ENCODE measurements around the gene IPO4.
A peak's percentile ranks its signal among the peaks of the same experiment; 100 is the strongest.

Gene IPO4

DNA sequence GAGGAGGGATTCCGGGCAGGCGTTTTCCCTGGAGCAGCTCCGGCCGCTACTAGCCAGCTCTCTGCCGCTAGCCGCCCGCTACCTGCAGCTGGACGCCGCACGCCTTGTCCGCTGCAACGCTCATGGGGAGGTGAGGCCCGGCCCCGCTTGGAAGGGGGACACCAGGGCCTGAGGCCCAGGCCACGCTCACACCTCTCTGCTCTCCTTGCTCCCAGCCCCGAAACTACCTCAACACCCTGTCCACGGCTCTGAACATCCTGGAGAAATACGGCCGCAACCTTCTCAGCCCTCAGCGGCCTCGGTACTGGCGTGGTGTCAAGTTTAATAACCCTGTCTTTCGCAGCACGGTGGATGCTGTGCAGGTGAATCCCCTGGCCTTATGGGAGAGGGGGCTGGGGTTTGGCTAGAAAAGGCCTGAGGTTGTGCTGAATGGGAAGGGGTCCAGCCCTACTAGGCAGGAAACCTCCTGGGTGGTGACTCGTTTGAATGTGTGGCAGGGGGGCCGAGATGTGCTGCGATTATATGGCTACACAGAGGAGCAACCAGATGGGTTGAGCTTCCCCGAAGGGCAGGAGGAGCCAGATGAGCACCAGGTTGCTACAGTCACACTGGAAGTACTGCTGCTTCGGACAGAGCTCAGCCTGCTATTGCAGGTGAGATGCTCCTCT is 40.7 kb downstream of the IPO4 start:
- peak in 1 of 56 donors; percentile 45 for DNase-seq

DNA sequence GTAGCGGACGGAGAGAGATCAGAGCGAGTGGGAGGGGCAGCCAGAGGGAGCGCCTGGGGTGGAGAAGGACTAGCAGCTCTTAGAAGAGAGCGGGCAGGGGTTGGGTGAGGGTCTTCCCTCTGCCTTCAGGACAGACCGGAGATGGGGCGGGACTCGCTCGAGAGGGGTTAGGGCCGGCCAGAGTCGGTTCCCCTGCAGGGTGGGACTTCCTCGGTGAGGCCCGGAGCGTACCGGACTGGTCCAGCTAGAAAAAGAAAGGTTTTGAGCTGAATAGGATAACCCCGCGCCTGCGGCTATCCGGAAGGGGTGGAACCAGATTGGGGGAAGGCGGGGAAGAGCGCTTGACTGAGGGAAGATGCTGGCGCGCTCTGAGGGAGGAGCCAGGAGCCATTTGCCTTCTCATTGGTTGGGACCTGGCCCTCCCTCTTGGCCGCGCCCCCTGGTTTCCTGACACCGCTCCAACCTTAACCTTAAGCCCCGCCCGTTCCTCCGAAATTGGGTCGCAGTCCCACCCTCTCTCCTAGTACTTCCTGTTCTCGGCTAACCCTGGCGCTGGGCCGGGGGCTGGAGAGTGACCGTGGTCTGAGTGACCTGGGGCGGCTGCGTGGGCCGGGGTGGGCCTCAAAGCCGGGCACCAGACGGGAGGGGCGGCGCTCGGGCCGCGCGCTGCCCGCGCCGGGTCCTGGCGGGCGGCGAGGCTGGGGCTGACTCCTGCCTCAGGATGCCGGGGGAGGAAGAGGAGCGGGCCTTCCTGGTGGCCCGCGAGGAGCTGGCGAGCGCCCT is 41.4 kb downstream of the IPO4 start, which contains the start of gene RNF31:
TSS of gene RNF31 (plus strand) at position 521 of the 783 bp plus-strand sequence. CDS start at position 722, 201 bp downstream.
- DNase-seq = peak; percentile 74 to 98 (median 95)

DNA sequence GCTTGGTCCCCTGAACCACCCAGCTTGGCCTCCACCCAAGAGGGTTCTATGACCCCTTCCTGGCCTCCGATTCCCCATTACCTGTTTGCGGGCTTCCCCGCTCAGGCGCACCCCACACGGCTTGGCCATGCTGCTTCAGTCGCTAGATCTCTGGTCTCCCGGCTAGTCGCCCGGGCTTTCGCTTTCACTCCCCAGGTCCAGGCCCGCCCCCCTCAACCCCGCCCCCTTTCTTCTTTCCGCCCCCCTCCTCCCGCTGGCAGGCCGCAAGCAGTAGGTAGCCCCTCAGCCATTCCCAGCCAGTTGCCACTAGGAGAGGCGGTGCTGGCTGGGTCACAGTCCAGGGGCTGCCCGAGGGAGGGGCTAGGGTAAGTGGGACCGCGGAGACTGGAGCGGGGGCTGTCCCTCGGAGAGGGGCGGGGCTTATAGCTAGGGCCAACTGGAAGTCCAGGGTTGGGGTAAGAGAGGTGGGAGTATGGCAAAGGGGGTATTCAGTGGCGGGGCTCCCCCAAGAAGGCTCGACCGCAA is 42.1 kb downstream of the IPO4 start, which contains the start of gene PSME2:
TSS of gene PSME2 (minus strand) at position 158 of the 525 bp plus-strand sequence. CDS start at position 129, 29 bp downstream.
- peak; percentile 48 to 91 (median 79) for DNase-seq

GRCh38 chr14:24145690-24146452 is 42.7 kb downstream of the IPO4 start:
- no peak for DNase-seq

DNA sequence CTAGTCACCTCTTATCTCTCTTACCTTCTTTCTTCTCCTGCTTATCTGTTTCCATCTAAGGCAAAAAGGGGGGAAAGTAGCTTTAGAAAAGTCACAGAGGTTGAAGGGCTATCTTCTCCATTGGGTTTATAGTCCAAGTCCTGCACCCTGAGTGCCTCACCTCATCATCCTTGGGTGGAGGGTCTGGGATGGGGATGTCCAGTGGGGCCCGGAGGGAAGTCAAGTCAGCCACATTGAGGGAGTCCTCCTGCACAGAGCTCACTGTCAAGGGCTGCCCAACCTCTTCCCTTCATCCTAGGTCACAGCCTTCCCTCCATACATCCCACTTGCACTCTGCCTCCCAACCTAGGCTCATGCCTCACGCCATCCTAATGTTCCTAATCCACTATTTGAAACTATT is 43.4 kb downstream of the IPO4 start:
- DNase-seq = no peak

DNA sequence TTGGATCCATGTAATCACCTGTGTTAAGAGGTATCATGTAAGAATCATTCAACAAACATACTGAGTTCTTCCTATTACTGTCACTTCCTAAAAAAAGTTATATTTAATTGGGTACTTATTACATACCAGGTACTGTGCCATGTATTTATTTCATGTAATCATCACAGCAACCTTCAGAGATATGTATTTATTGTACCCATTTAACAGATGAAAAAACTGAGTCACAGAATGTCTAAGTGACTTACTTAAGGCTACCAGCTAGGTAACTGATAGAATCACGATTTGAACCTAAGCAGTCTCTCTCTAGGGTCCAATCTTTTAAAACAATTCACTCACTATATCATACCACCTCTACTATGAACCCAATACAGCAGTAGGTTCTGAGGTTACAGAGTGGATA is 44.2 kb downstream of the IPO4 start:
- DNase-seq = no peak

- DNase-seq = no peak
Measured at GRCh38 chr14:24143511-24143910, 45.1 kb downstream of the IPO4 start.

GRCh38 chr14:24141097-24141880 is 47.3 kb downstream of the IPO4 start, which contains the start of gene EMC9:
Gene EMC9, minus strand, starts transcription at chr14:24141591. Its CDS starts 287 bp downstream, at chr14:24141304.
- peak; percentile 90 to 100 (median 99) for DNase-seq

GRCh38 chr14:24139272-24139934 is 49.2 kb downstream of the IPO4 start:
- DNase-seq = no peak

- DNase-seq = no peak
Measured at GRCh38 chr14:24138396-24139271, 50.0 kb downstream of the IPO4 start.

DNA sequence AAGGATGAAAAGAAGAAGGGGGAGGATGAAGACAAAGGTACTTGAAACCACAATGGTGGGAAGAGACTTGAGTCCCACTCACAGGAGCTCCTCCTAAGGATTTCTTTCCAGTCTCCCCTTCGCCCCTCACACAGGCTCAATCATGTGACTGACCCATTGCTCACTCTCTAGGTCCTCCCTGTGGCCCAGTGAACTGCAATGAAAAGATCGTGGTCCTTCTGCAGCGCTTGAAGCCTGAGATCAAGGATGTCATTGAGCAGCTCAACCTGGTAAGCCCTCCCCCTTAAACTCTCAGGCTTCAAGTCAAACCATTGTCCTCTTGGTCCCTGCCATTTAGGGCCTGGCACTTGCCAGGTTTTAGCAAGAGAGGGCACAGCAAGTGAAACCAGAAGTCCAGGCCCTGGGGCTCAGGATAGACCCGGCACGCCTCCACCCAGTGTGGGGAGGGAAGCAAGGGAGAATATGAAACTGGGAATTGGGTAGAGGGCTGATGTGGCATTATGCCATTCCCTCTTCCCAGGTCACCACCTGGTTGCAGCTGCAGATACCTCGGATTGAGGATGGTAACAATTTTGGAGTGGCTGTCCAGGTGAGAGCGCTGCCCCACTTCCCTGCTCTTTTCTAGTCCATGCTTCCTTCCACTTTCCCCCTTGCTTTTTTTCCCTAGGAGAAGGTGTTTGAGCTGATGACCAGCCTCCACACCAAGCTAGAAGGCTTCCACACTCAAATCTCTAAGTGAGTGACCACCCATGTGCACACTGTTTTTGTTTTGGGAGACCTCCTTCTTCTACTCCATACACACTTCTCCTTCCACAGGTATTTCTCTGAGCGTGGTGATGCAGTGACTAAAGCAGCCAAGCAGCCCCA is 50.9 kb downstream of the IPO4 start:
- no peak for DNase-seq

- DNase-seq = no peak
Measured at GRCh38 chr14:24136684-24137528, 51.7 kb downstream of the IPO4 start.

- peak; percentile 48 to 95 (median 89) for DNase-seq
Measured at GRCh38 chr14:24135834-24136683, 52.6 kb downstream of the IPO4 start, which contains the start of gene PSME1. Gene PSME1, plus strand, starts transcription at chr14:24136194. Its CDS starts 69 bp downstream, at chr14:24136263.

GRCh38 chr14:24135584-24135833 is 53.1 kb downstream of the IPO4 start:
- DNase-seq = peak in 2 of 56 donors; percentile 44 to 49

GRCh38 chr14:24133735-24134134 is 54.9 kb downstream of the IPO4 start:
- no peak for DNase-seq

- no peak for DNase-seq
Measured at GRCh38 chr14:24132976-24133375, 55.6 kb downstream of the IPO4 start.

Measured in nucleus accumbens (tissue), 56 donors.